ENCODE data around the gene CERS4.

The CERS4 gene

GRCh38 chr19:8231073-8231604 is 22.0 kb downstream of the CERS4 start:
- Histone ChIP-seq H3K4me1 (ENCODE audit: control insufficient read depth, insufficient read depth, low read length) (no peaks in the 10 kb centered on the region), H3K36me3 (ENCODE audit: control insufficient read depth, insufficient read depth, low read length) (peaks cover 3% of the 10 kb centered on the region; the same call in 1 of the 2 replicates), H3K27me3 (ENCODE audit: control insufficient read depth, insufficient read depth, low read length) (no peaks in the 10 kb centered on the region), H3K9ac (ENCODE audit: low read depth, low read length) (no peak overlapping the region), H3K9me3 (ENCODE audit: control insufficient read depth, insufficient read depth, low read length) (no peaks in the 10 kb centered on the region), H3K4me3 (ENCODE audit: low read depth, low read length) (no peak overlapping the region), H3K27ac (ENCODE audit: low read depth, low read length) (no peak overlapping the region)

DNA sequence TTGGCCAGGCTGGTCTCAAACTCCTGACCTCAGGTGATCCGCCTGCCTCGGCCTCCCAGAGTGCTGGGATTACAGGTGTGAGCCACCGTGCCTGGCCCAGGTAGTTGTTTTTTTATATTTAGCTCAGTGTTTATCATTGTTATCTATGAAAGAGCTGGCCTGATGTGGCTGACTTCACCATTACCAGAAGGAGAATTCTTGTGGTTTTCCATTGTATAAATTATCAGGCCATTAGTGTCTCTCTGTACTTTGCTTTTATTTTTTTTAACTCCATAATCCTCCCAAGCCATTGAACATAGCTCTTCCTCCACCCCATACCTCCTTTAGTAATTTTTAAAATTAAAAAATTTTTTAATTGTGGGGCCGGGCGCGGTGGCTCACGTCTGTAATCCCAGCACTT is 24.2 kb downstream of the CERS4 start:
- Histone ChIP-seq H3K36me3 (ENCODE audit: control insufficient read depth, insufficient read depth, low read length) (no peaks in the 10 kb centered on the region), H3K9ac (ENCODE audit: low read depth, low read length) (no peak overlapping the region), H3K27me3 (ENCODE audit: control insufficient read depth, insufficient read depth, low read length) (no peaks in the 10 kb centered on the region), H3K27ac (ENCODE audit: low read depth, low read length) (no peak overlapping the region), H3K9me3 (ENCODE audit: control insufficient read depth, insufficient read depth, low read length) (no peaks in the 10 kb centered on the region), H3K4me1 (ENCODE audit: control insufficient read depth, insufficient read depth, low read length) (no peaks in the 10 kb centered on the region), H3K4me3 (ENCODE audit: low read depth, low read length) (no peak overlapping the region)

GRCh38 chr19:8237026-8237425 is 27.9 kb downstream of the CERS4 start:
- H3K4me1 ChIP-seq (ENCODE audit: control insufficient read depth, insufficient read depth, low read length) = peaks cover 11% of the 10 kb centered on the region
- H3K27me3 ChIP-seq (ENCODE audit: control insufficient read depth, insufficient read depth, low read length) = no peaks in the 10 kb centered on the region
- H3K36me3 ChIP-seq (ENCODE audit: control insufficient read depth, insufficient read depth, low read length) = no peaks in the 10 kb centered on the region; the same call in 1 of the 2 replicates
- H3K9ac ChIP-seq (ENCODE audit: low read depth, low read length) = no peak overlapping the region
- no peak overlapping the region for H3K4me3 ChIP-seq (ENCODE audit: low read depth, low read length)
- no peaks in the 10 kb centered on the region for H3K9me3 ChIP-seq (ENCODE audit: control insufficient read depth, insufficient read depth, low read length)
- no peak overlapping the region for H3K27ac ChIP-seq (ENCODE audit: low read depth, low read length)

DNA sequence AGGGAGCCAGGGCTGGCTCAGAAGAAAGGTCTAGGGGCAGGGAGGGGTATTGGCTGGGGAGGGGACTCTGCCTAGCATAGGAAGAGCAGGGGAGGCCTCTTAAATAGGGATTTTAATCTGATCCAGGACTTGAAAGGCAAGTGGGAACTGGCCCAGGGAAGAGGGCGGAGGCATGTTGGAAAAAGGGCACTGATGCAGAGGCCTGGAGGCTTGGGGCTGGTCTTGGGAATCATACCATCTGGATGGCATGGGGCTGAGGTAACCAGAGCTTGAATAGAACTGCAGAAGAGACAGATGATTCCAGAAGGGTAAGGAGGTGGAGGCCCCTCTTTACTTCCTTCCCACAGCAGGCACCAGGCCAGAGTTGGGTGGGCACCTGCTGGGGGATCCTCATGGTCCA is 29.1 kb downstream of the CERS4 start:
- peaks cover 11% of the 10 kb centered on the region for H3K4me1 ChIP-seq (ENCODE audit: control insufficient read depth, insufficient read depth, low read length)
- H3K36me3 ChIP-seq (ENCODE audit: control insufficient read depth, insufficient read depth, low read length) = no peaks in the 10 kb centered on the region; the same call in 1 of the 2 replicates
- H3K9me3 ChIP-seq (ENCODE audit: control insufficient read depth, insufficient read depth, low read length) = no peaks in the 10 kb centered on the region
- H3K27me3 ChIP-seq (ENCODE audit: control insufficient read depth, insufficient read depth, low read length) = no peaks in the 10 kb centered on the region
- H3K27ac ChIP-seq (ENCODE audit: low read depth, low read length) = no peak overlapping the region
- no peak overlapping the region for H3K9ac ChIP-seq (ENCODE audit: low read depth, low read length)
- no peak overlapping the region for H3K4me3 ChIP-seq (ENCODE audit: low read depth, low read length)

- no peaks in the 10 kb centered on the region for H3K27me3 ChIP-seq (ENCODE audit: control insufficient read depth, insufficient read depth, low read length)
Measured at GRCh38 chr19:8239528-8240273, 30.5 kb downstream of the CERS4 start.

DNA sequence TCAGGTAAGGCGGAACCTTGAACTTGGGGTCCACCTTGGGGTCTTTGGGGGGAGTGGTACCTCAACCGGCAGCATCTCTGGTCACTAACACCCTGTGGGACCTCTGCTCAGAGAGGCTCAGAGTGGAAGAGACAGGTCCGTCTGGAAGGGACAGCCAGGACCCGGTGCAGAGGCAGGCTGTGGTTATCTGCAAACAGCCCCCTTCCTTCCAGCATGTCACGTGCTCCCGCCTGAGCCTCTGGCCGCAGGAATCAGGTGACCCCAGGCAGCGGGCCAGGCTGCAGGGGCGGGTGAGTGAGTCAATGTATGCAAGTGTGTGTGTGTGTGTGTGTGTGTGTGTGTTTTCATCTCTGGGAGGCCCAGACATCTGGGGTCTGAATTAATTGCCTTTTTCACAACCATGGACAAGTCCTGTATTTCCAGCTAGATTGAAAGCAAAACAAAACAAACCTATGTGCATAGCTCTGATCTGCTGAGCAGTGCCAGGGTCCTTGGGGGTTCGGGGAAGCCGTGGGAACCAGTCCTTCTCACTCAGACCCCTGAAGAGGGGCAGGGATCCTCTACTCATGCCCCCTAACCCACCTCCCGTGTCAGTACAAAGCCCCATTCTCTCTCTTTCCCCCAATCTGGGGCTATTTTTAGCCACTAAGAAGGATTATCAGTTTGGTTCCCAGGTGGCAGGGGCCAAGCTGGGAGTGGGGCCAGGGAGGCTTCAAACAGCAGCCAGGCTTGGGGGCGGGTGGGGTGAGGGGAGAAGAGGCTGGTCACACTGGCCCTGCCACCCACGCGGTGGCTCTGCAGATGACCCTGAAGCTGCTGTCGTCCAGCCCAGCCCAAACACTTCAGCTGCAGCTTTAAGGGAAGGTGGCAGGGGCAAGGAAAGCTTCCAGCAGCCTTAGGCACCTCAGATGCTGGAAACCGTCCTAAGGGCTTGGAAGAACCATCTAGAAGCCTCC is 31.4 kb downstream of the CERS4 start:
- H3K9ac ChIP-seq (ENCODE audit: low read depth, low read length) = no peak overlapping the region
- H3K4me3 ChIP-seq (ENCODE audit: low read depth, low read length) = no peak overlapping the region
- H3K27me3 ChIP-seq (ENCODE audit: control insufficient read depth, insufficient read depth, low read length) = no peaks in the 10 kb centered on the region
- H3K9me3 ChIP-seq (ENCODE audit: control insufficient read depth, insufficient read depth, low read length) = no peaks in the 10 kb centered on the region
- peaks cover 11% of the 10 kb centered on the region for H3K4me1 ChIP-seq (ENCODE audit: control insufficient read depth, insufficient read depth, low read length)
- peak overlapping the region; percentile 82 for H3K27ac ChIP-seq (ENCODE audit: low read depth, low read length)
- H3K36me3 ChIP-seq (ENCODE audit: control insufficient read depth, insufficient read depth, low read length) = no peaks in the 10 kb centered on the region; the same call in 1 of the 2 replicates

More at GRCh38 chr19:8239528-8240273, 30.5 kb downstream of the CERS4 start:
- Histone ChIP-seq H3K36me3 (ENCODE audit: control insufficient read depth, insufficient read depth, low read length) (no peaks in the 10 kb centered on the region; the same call in 1 of the 2 replicates), H3K4me1 (ENCODE audit: control insufficient read depth, insufficient read depth, low read length) (peaks cover 11% of the 10 kb centered on the region), H3K4me3 (ENCODE audit: low read depth, low read length) (no peak overlapping the region), H3K9me3 (ENCODE audit: control insufficient read depth, insufficient read depth, low read length) (no peaks in the 10 kb centered on the region), H3K27ac (ENCODE audit: low read depth, low read length) (peak overlapping the region; percentile 82), H3K9ac (ENCODE audit: low read depth, low read length) (no peak overlapping the region)

DNA sequence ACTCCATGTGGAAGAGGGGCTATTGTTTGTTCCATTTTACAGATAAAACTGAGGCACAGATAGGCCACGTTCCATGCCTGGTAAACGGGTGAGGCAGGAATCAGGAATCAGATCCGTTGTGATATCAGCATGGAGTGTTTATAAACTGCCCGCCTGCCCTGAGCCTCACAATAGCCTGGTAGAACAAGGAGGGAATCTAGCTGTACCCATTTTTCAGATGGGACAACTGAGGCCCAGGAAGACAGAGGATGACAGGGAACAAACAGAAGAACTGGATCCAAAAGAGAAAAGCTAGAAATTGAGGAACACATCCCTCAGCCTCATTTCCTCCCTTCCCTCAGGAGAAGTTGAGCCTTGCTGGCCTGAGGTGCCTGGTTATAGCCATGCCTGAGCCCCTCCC is 32.5 kb downstream of the CERS4 start:
- Histone ChIP-seq H3K9me3 (ENCODE audit: control insufficient read depth, insufficient read depth, low read length) (no peaks in the 10 kb centered on the region), H3K36me3 (ENCODE audit: control insufficient read depth, insufficient read depth, low read length) (no peaks in the 10 kb centered on the region; the same call in 1 of the 2 replicates), H3K9ac (ENCODE audit: low read depth, low read length) (no peak overlapping the region), H3K27me3 (ENCODE audit: control insufficient read depth, insufficient read depth, low read length) (no peaks in the 10 kb centered on the region), H3K4me1 (ENCODE audit: control insufficient read depth, insufficient read depth, low read length) (peaks cover 11% of the 10 kb centered on the region), H3K4me3 (ENCODE audit: low read depth, low read length) (no peak overlapping the region), H3K27ac (ENCODE audit: low read depth, low read length) (no peak overlapping the region)

GRCh38 chr19:8242211-8242821 is 33.1 kb downstream of the CERS4 start:
- H3K27me3 ChIP-seq (ENCODE audit: control insufficient read depth, insufficient read depth, low read length) = no peaks in the 10 kb centered on the region
- H3K9ac ChIP-seq (ENCODE audit: low read depth, low read length) = no peak overlapping the region
- H3K4me1 ChIP-seq (ENCODE audit: control insufficient read depth, insufficient read depth, low read length) = peaks cover 11% of the 10 kb centered on the region
- no peak overlapping the region for H3K4me3 ChIP-seq (ENCODE audit: low read depth, low read length)
- H3K9me3 ChIP-seq (ENCODE audit: control insufficient read depth, insufficient read depth, low read length) = no peaks in the 10 kb centered on the region
- no peaks in the 10 kb centered on the region; the same call in 1 of the 2 replicates for H3K36me3 ChIP-seq (ENCODE audit: control insufficient read depth, insufficient read depth, low read length)
- H3K27ac ChIP-seq (ENCODE audit: low read depth, low read length) = no peak overlapping the region

DNA sequence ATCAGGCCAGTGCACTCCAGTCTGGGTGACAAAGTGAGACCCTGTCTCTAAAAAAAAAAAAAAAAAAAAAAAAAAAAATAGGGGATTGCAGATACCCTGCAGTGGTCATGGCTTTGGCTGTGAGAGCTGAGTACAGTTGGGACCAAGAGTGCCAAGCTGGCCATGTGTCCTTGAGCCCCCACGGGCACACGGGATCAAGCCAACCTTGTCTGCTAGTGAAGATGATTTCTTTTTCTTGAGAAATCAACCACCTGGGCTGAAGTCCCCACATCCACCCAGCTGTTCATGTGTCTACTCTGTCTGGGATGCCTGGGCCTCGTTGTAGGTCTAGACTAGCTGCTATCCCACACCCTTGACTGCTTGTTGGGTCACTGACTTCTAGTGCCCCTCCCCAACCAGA is 34.0 kb downstream of the CERS4 start:
- Histone ChIP-seq H3K27me3 (ENCODE audit: control insufficient read depth, insufficient read depth, low read length) (no peaks in the 10 kb centered on the region), H3K9me3 (ENCODE audit: control insufficient read depth, insufficient read depth, low read length) (no peaks in the 10 kb centered on the region), H3K27ac (ENCODE audit: low read depth, low read length) (no peak overlapping the region), H3K36me3 (ENCODE audit: control insufficient read depth, insufficient read depth, low read length) (no peaks in the 10 kb centered on the region; the same call in 1 of the 2 replicates), H3K4me3 (ENCODE audit: low read depth, low read length) (no peak overlapping the region), H3K9ac (ENCODE audit: low read depth, low read length) (no peak overlapping the region), H3K4me1 (ENCODE audit: control insufficient read depth, insufficient read depth, low read length) (peaks cover 11% of the 10 kb centered on the region)

- Histone ChIP-seq H3K9me3 (ENCODE audit: control insufficient read depth, insufficient read depth, low read length) (no peaks in the 10 kb centered on the region), H3K9ac (ENCODE audit: low read depth, low read length) (no peak overlapping the region), H3K4me1 (ENCODE audit: control insufficient read depth, insufficient read depth, low read length) (peaks cover 11% of the 10 kb centered on the region), H3K36me3 (ENCODE audit: control insufficient read depth, insufficient read depth, low read length) (no peaks in the 10 kb centered on the region; the same call in 1 of the 2 replicates), H3K4me3 (ENCODE audit: low read depth, low read length) (no peak overlapping the region), H3K27ac (ENCODE audit: low read depth, low read length) (no peak overlapping the region), H3K27me3 (ENCODE audit: control insufficient read depth, insufficient read depth, low read length) (no peaks in the 10 kb centered on the region)
Measured at GRCh38 chr19:8244442-8244841, 35.3 kb downstream of the CERS4 start.

Measured in HUES48 (cell line).